ENCODE measurements around the gene ZNF646.

- TF ChIP-seq CTCF (conservative IDR thresholded peaks at IDR 0.05) (no peak), ZFX (IDR thresholded peaks at IDR 0.05) (no peak)
Observed at GRCh38 chr16:31072540-31073141, 1.6 kb upstream of the ZNF646 start.
